SK-N-SH (cell line): ENCODE measurements around the gene PTPN13. TPM values are rescaled to one million over a fixed set of nuclear protein-coding genes. Genes with fewer than 3 reads are reported as not detected.

Source experiments
- CTCF ChIA-PET: fragments of 300-600, 350-600 bp; formaldehyde crosslinking; extraction: SDS; loops from one replicate; lab custom pipeline; 2021; lab: Yijun Ruan, JAX
- POLR2A ChIA-PET: fragments of 350-600 bp; sonication (Branson Sonifier 250); formaldehyde crosslinking; extraction: SDS; loops from one replicate; lab custom pipeline; 2020; ENCODE audit warnings: antibody characterized with exemption, inconsistent platforms; lab: Yijun Ruan, JAX
- DNase-seq: peaks from one replicate; pipeline ENCODE4 v3.0.0; 2012
- H2AFZ ChIP-seq: fragments of 200-600 bp; sonication (generic); 2 replicates; pipeline ENCODE4 v1.8.1; 2016; ENCODE audit warnings: antibody characterized with exemption, mild to moderate bottlenecking, low read depth
- H3F3A ChIP-seq: fragments of 200-600 bp; sonication (generic); replicated peaks from 2 replicates; pipeline ENCODE3; 2016; ENCODE audit warnings: antibody characterized with exemption, mild to moderate bottlenecking; ENCODE audit not compliant: insufficient read depth
- H3K27ac ChIP-seq, 2 experiments: fragments of 200-500 bp in 1 of 2; fragments of 200-600 bp in 1 of 2; sonication (Bioruptor generic) in 1 of 2; sonication (generic), shearing (Covaris generic) in 1 of 2; 2 replicates each; pipeline versions ENCODE4 v1.5.1 to v1.6.1; 2014 to 2016; ENCODE audit warnings: low read depth in 2 of 2, inconsistent platforms in 1 of 2, low read length in 1 of 2, mild to moderate bottlenecking in 1 of 2, mixed read lengths in 1 of 2
- H3K27me3 ChIP-seq: fragments of 200-600 bp; sonication (generic), shearing (Covaris generic); 2 replicates; pipeline ENCODE4 v1.6.1; 2016; ENCODE audit warnings: mixed run types; ENCODE audit not compliant: insufficient read depth
- H3K36me3 ChIP-seq, 2 experiments: fragments of 200-500 bp in 1 of 2; fragments of 200-600 bp in 1 of 2; sonication (Bioruptor generic) in 1 of 2; sonication (generic) in 1 of 2; replicated peaks in 1 of 2; 2 replicates each; pipeline versions ENCODE3 to v1.5.1; 2014 to 2016; ENCODE audit warnings: low read length in 1 of 2, mild to moderate bottlenecking in 1 of 2; ENCODE audit not compliant: insufficient read depth in 2 of 2, control insufficient read depth in 1 of 2
- H3K4me1 ChIP-seq, 2 experiments: fragments of 200-500 bp in 1 of 2; fragments of 200-600 bp in 1 of 2; sonication (Bioruptor generic) in 1 of 2; sonication (generic), shearing (Covaris generic) in 1 of 2; 2 replicates each; pipeline versions ENCODE4 v1.5.1 to v1.6.1; 2014 to 2016; ENCODE audit warnings: low read depth in 1 of 2, low read length in 1 of 2, mixed run types in 1 of 2; ENCODE audit not compliant: insufficient read depth in 2 of 2, control insufficient read depth in 1 of 2
- H3K4me2 ChIP-seq: fragments of 200-600 bp; sonication (generic), shearing (Covaris generic); 2 replicates; pipeline ENCODE4 v1.6.1; 2017; ENCODE audit warnings: mixed run types
- H3K4me3 ChIP-seq, 2 experiments: fragments of 200-500 bp in 1 of 2; fragments of 200-600 bp in 1 of 2; sonication (Bioruptor generic) in 1 of 2; sonication (generic), shearing (Covaris generic) in 1 of 2; 2 replicates each; pipeline versions ENCODE4 v1.5.1 to v1.8.1; 2014 to 2016; ENCODE audit warnings: low read depth in 2 of 2, inconsistent platforms in 1 of 2, low read length in 1 of 2, mild to moderate bottlenecking in 1 of 2, mixed read lengths in 1 of 2, moderate library complexity in 1 of 2
- H3K79me2 ChIP-seq: fragments of 200-600 bp; sonication (generic); 2 replicates; pipeline ENCODE4 v1.8.1; 2017; ENCODE audit warnings: mild to moderate bottlenecking; ENCODE audit not compliant: insufficient read depth
- H3K9ac ChIP-seq: fragments of 200-600 bp; sonication (generic); 2 replicates; pipeline ENCODE4 v1.6.1; 2017; ENCODE audit warnings: mixed run types
- H3K9me2 ChIP-seq: fragments of 200-600 bp; sonication (generic); 2 replicates; pipeline ENCODE4 v1.6.1; 2017; ENCODE audit warnings: mixed run types
- H3K9me3 ChIP-seq: fragments of 200-600 bp; sonication (generic); 2 replicates; pipeline ENCODE4 v1.6.1; 2017; ENCODE audit warnings: mixed run types, mild to moderate bottlenecking, moderate library complexity
- H4K20me1 ChIP-seq: fragments of 200-600 bp; sonication (generic); 2 replicates; pipeline ENCODE4 v1.6.1; 2017; ENCODE audit warnings: mild to moderate bottlenecking, mixed run types; ENCODE audit not compliant: insufficient read depth
- CHD2 ChIP-seq: fragments of 150-350 bp; IDR thresholded peaks from 2 replicates; pipeline ENCODE4 v1.6.1; 2018; ENCODE audit warnings: low read length; ENCODE audit not compliant: partially characterized antibody
- EZH2phosphoT487 ChIP-seq: fragments of 200-600 bp; sonication (generic); IDR thresholded peaks from 2 replicates; pipeline ENCODE4 v1.6.1; 2017; ENCODE audit warnings: low read depth, mixed run types, mild to moderate bottlenecking, antibody characterized with exemption, moderate library complexity, borderline replicate concordance
- MEF2A ChIP-seq: IDR thresholded peaks from 2 replicates; pipeline ENCODE4 v1.4.0; 2012; ENCODE audit warnings: low read depth, borderline replicate concordance
- NRF1 ChIP-seq: IDR thresholded peaks from 2 replicates; pipeline ENCODE4 v1.6.1; 2012; ENCODE audit warnings: low read depth, mild to moderate bottlenecking, low read length
- POLR2AphosphoS5 ChIP-seq: IDR thresholded peaks from 2 replicates; pipeline ENCODE4 v1.6.1; 2012; ENCODE audit warnings: low read depth, low read length
- RAD21 ChIP-seq: IDR thresholded peaks from 2 replicates; pipeline ENCODE4 v1.6.1; 2012; ENCODE audit warnings: mild to moderate bottlenecking, low read length
- RCOR1 ChIP-seq: fragments of 150-350 bp; IDR thresholded peaks from 2 replicates; pipeline ENCODE4 v1.6.1; 2017; ENCODE audit warnings: antibody characterized with exemption, low read length
- SIN3A ChIP-seq: IDR thresholded peaks from 2 replicates; pipeline ENCODE4 v1.6.1; 2012; ENCODE audit warnings: low read depth, mild to moderate bottlenecking, low read length, moderate library complexity, borderline replicate concordance
- SMC3 ChIP-seq: IDR thresholded peaks from 2 replicates; pipeline ENCODE4 v1.6.1; 2012; ENCODE audit warnings: low read depth, low read length, improper control_type of control experiment
- TAF1 ChIP-seq: IDR thresholded peaks from 2 replicates; pipeline ENCODE4 v1.6.1; 2012; ENCODE audit warnings: low read depth, mild to moderate bottlenecking, low read length, moderate library complexity, borderline replicate concordance
- YY1 ChIP-seq: IDR thresholded peaks from 2 replicates; pipeline ENCODE4 v1.4.0; 2012; ENCODE audit warnings: low read depth, mild to moderate bottlenecking
- WGBS: methylation state at CpG from one replicate; pipeline ENCODE4 v1.1.6; 2017; ENCODE audit warnings: low lambda C conversion rate; 5-methylcytosine and 5-hydroxymethylcytosine counted together
- polyA plus RNA-seq, 3 experiments: library from polyadenylated mRNA; depleted of rRNA; stranded (reverse); fragments of >200 nt; gene quantifications; 2 replicates each; pipeline ENCODE4 v1.2.3, GENCODE V29; 2012
- TF ChIP-seq, protein P1 (sequence below): IDR thresholded peaks from 2 replicates; pipeline ENCODE4 v1.4.0; 2012; ENCODE audit warnings: low read depth
- TF ChIP-seq, protein P2 (sequence below): fragments of 150-350 bp; IDR thresholded peaks from 2 replicates; pipeline ENCODE4 v1.6.1; 2017; ENCODE audit warnings: antibody characterized with exemption, low read length, low read depth, borderline replicate concordance
- TF ChIP-seq, protein P3 (sequence below): fragments of 150-350 bp; IDR thresholded peaks from 2 replicates; pipeline ENCODE4 v1.6.1; 2016; ENCODE audit warnings: mild to moderate bottlenecking, low read depth, low read length
- TF ChIP-seq, protein P4 (sequence below): IDR thresholded peaks from 2 replicates; pipeline ENCODE4 v1.4.0; 2012; ENCODE audit warnings: low read depth, borderline replicate concordance
- TF ChIP-seq, protein P5 (sequence below): IDR thresholded peaks from 2 replicates; pipeline ENCODE4 v1.4.0; 2012; ENCODE audit warnings: low read depth, borderline replicate concordance
- TF ChIP-seq, protein P6 (sequence below): fragments of 200-600 bp; sonication (generic); IDR thresholded peaks from 2 replicates; pipeline ENCODE4 v1.6.1; 2017; ENCODE audit warnings: antibody characterized with exemption, mild to moderate bottlenecking, moderate library complexity

Gene PTPN13
- polyA plus RNA-seq, 1 of the 3 experiments (the other 2 are of a cell fraction) = 5.5 TPM

DNA sequence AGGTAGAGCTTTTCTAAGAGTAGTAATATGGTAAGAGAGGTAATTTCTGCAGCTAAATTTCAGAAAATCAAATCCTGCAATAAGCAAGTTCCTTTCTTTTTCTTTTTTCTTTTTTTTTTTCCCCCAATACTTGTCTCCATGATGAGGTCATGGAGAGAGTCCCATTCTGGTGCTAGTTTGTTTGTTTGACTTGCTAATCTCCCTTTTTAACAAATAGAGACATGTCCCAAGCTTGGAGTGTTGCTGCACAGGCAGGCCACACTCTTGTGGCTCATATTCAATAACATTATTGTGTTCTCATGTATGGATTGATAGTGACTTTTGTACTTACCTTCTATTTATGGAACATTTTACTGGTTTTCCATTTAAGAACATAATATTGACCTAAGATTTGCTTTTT is 25.5 kb downstream of the PTPN13 start:
- Histone ChIP-seq H3K79me2 (no peaks in the 10 kb centered on the region), H4K20me1 (no peaks in the 10 kb centered on the region), H3F3A (no peaks in the 10 kb centered on the region), H3K4me1 (no peaks in the 10 kb centered on the region; a peak in 1 of 4 replicates), H3K9me3 (no peaks in the 10 kb centered on the region), H3K4me2 (no peak overlapping the region), H3K4me3 (no peak overlapping the region), H3K9ac (no peak overlapping the region), H3K9me2 (no peaks in the 10 kb centered on the region), H3K27ac (no peak overlapping the region), H3K27me3 (no peaks in the 10 kb centered on the region), H2AFZ (no peak overlapping the region), H3K36me3 (no peaks in the 10 kb centered on the region)
- ChIA-PET POLR2A (no interaction called here), CTCF (interaction anchor here (0.8 kb wide), 1 partner anchor 22 kb away, joined by 3 read pairs; no protein-coding TSS in a partner anchor)
- no peak for DNase-seq
- TF ChIP-seq CHD2 = no peak
- TF ChIP-seq, protein P1, sequence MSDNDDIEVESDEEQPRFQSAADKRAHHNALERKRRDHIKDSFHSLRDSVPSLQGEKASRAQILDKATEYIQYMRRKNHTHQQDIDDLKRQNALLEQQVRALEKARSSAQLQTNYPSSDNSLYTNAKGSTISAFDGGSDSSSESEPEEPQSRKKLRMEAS = no peak
- TF ChIP-seq, protein P2, sequence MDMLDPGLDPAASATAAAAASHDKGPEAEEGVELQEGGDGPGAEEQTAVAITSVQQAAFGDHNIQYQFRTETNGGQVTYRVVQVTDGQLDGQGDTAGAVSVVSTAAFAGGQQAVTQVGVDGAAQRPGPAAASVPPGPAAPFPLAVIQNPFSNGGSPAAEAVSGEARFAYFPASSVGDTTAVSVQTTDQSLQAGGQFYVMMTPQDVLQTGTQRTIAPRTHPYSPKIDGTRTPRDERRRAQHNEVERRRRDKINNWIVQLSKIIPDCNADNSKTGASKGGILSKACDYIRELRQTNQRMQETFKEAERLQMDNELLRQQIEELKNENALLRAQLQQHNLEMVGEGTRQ = no peak
- TF ChIP-seq SIN3A = no peak
- TF ChIP-seq TAF1 = no peak

DNA sequence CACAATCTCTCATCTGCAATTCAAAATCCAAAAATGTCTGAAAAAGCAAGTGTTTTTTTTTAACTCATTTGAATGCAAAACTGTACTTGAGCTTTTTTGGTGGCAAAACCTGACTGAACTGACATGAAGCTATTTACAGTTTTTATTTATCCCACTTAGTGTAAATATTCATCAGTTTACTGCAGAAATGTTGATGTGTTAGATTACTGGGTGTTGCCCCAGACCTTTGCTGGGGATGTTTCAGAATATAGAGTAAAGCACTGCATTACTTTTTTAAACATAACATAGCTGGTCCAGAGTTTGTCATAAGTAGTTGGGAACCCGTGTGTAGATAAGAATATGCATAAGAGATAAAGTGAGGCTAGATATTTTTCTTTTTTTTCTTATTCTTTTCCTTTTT is 27.3 kb downstream of the PTPN13 start:
- no peak for DNase-seq
- no peak overlapping the region for H3K4me3 ChIP-seq
- no peak overlapping the region for H3K27ac ChIP-seq
- H3K9me2 ChIP-seq = no peaks in the 10 kb centered on the region
- no peaks in the 10 kb centered on the region for H3K9me3 ChIP-seq
- no peaks in the 10 kb centered on the region for H3F3A ChIP-seq
- no peaks in the 10 kb centered on the region for H4K20me1 ChIP-seq
- H3K4me2 ChIP-seq = no peak overlapping the region
- ChIA-PET CTCF (interaction anchor here (0.6 to 1.5 kb wide), 2 partner anchors 10 to 267 kb away, joined by 3 read pairs; no protein-coding TSS in a partner anchor), POLR2A (no interaction called here)
- no peaks in the 10 kb centered on the region for H3K27me3 ChIP-seq
- H2AFZ ChIP-seq = no peak overlapping the region
- H3K36me3 ChIP-seq = no peaks in the 10 kb centered on the region
- H3K4me1 ChIP-seq = no peaks in the 10 kb centered on the region; a peak in 1 of 4 replicates
- 58% methylated on average over 1 of the region's 1 CpG for WGBS
- H3K9ac ChIP-seq = no peak overlapping the region
- no peaks in the 10 kb centered on the region for H3K79me2 ChIP-seq
- TF ChIP-seq RCOR1 (no peak), EZH2phosphoT487 (no peak), NRF1 (no peak), MEF2A (no peak), YY1 (no peak), CHD2 (no peak), SMC3 (no peak), RAD21 (no peak), POLR2AphosphoS5 (no peak)
- TF ChIP-seq, protein P3, sequence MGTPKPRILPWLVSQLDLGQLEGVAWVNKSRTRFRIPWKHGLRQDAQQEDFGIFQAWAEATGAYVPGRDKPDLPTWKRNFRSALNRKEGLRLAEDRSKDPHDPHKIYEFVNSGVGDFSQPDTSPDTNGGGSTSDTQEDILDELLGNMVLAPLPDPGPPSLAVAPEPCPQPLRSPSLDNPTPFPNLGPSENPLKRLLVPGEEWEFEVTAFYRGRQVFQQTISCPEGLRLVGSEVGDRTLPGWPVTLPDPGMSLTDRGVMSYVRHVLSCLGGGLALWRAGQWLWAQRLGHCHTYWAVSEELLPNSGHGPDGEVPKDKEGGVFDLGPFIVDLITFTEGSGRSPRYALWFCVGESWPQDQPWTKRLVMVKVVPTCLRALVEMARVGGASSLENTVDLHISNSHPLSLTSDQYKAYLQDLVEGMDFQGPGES = no peak
- TF ChIP-seq, protein P4, sequence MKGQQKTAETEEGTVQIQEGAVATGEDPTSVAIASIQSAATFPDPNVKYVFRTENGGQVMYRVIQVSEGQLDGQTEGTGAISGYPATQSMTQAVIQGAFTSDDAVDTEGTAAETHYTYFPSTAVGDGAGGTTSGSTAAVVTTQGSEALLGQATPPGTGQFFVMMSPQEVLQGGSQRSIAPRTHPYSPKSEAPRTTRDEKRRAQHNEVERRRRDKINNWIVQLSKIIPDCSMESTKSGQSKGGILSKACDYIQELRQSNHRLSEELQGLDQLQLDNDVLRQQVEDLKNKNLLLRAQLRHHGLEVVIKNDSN = no peak
- TF ChIP-seq, protein P5, sequence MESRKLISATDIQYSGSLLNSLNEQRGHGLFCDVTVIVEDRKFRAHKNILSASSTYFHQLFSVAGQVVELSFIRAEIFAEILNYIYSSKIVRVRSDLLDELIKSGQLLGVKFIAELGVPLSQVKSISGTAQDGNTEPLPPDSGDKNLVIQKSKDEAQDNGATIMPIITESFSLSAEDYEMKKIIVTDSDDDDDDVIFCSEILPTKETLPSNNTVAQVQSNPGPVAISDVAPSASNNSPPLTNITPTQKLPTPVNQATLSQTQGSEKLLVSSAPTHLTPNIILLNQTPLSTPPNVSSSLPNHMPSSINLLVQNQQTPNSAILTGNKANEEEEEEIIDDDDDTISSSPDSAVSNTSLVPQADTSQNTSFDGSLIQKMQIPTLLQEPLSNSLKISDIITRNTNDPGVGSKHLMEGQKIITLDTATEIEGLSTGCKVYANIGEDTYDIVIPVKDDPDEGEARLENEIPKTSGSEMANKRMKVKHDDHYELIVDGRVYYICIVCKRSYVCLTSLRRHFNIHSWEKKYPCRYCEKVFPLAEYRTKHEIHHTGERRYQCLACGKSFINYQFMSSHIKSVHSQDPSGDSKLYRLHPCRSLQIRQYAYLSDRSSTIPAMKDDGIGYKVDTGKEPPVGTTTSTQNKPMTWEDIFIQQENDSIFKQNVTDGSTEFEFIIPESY = no peak
- TF ChIP-seq, protein P6, sequence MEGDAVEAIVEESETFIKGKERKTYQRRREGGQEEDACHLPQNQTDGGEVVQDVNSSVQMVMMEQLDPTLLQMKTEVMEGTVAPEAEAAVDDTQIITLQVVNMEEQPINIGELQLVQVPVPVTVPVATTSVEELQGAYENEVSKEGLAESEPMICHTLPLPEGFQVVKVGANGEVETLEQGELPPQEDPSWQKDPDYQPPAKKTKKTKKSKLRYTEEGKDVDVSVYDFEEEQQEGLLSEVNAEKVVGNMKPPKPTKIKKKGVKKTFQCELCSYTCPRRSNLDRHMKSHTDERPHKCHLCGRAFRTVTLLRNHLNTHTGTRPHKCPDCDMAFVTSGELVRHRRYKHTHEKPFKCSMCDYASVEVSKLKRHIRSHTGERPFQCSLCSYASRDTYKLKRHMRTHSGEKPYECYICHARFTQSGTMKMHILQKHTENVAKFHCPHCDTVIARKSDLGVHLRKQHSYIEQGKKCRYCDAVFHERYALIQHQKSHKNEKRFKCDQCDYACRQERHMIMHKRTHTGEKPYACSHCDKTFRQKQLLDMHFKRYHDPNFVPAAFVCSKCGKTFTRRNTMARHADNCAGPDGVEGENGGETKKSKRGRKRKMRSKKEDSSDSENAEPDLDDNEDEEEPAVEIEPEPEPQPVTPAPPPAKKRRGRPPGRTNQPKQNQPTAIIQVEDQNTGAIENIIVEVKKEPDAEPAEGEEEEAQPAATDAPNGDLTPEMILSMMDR = no peak
